Stimulated activated CD8-positive, alpha-beta memory T cell treated with anti-CD3 and anti-CD28 coated beads, Interleukin-15, amount 100 ng/mL, for 48 hours (primary cell): ENCODE data around the gene PSMG1.
"Not testable (repeated sequence)": the region's sequence is repeated elsewhere in the genome, so short reads cannot be mapped to it uniquely, and the experiment has no call there.

Experiments used
- DNase-seq, 2 donors: peaks; one replicate each; pipeline ENCODE4 v3.0.0-alpha.2; 2020; ENCODE audit warnings: low read depth in 2 of 2

The PSMG1 gene

DNA sequence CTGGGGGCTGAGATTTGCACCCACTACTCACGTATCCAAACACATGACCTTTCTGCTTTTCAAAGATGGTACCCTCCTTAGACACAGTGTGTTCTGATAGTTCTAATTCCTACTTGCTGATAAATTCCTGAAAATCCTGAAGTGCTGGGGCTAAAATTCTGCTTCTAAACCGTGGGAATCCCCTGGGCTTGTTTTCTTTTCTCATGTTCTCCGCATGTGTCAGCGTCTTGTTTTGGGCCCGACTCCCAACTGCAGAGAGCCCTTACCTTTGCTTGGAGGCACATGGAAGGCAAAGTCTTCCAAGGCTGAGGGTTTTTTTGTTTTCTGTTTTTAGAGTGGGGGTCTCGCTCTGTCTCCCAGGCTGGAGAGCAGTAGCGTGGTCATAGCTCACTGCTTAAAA lies 27.2 kb downstream of the PSMG1 start:
- no peak for DNase-seq

DNA sequence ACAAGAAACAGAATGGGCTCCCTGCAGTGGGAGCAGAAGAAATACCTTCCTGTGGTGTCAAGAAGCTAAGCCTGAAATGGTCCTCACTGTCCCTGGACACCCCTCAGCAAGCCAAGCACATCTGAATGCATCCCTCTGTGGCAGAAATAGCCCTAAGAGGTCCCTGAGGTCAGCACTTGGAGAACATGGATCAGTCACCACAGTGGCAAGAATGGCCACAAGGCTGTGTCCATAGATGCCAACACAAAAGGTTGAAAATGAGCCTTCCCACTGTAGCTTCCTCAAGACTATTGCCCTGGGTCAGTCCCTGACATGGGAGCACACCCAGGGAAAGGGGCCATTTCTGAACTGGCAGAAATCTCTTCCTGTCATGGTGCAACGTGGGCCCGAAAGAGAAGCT lies 27.7 kb downstream of the PSMG1 start:
- no peak for DNase-seq

DNA sequence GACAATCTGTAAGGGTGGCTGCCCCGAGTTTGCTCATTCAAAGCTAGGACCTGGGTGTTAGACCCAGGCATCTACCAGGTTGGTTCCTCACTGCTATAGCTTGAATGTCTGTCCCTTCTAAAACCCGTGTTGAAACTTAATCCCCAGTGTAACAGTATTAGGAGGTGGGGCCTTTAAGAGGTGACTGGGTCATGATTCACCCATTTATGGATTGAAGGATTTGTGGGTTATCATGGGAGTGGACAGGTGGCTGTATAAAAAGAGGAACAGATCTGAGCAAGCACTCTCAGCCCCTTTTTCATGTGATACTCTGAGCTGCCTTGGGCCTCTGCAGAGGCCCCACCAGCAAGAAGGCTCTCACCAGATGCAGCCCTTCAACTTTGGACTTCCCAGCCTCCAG lies 29.4 kb downstream of the PSMG1 start:
- no peak for DNase-seq

DNA sequence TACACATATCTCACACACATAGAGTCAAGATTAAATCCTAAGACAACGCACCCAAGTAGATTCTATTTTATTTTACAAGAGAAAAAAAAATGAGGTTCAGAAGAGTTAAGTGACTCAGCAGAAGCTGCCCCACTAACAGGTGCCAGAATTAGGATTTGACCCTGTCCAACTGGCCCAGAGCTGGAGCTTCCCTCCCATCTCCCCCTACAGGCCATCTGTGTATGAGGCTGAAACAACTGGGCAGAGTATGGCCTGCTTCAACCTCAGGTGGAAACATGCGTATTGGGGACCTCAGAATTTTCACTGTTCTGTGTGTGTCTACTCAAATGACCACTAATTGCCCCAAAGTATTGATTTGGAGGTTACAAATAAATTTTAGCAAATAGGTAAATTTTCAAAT lies 29.9 kb downstream of the PSMG1 start:
- DNase-seq, result no peak

DNA sequence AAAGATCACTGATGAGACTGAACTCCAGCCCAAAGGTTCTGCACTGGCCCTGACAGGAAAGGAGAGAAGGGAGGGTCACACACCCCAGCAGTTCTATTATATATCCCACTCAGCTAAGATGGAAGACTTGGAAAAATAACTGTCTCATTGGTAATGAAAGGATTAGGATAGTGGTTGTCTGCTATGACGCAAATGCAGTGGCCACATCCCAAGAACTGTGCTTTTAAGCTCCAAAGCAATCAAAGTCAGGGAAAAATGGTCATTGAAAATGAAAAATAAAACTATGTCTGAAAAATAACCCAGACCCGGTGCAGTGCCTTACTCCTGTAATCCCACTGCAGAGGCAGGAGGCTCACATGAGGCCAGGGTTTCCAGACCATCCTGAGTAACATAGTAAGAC lies 31.0 kb downstream of the PSMG1 start:
- no peak for DNase-seq

DNA sequence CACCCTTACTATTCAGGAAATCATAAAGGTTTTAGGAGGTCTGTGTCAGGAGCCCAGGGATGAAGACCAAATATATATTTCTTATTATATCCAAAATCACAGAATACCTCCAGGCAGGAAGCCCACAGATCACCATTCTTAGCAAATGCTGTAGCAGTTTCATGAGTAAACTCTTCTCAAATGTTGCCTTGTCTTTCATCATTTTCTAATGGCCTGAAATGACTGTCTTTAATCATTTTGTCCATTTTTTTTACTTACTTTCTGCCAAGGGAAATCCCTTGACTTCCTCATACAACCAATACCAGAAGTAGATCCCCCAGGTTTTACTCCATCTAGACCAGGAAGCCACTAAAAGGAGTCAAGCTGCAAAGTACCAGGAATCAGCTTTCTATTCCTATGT lies 32.4 kb downstream of the PSMG1 start:
- DNase-seq, result no peak

DNA sequence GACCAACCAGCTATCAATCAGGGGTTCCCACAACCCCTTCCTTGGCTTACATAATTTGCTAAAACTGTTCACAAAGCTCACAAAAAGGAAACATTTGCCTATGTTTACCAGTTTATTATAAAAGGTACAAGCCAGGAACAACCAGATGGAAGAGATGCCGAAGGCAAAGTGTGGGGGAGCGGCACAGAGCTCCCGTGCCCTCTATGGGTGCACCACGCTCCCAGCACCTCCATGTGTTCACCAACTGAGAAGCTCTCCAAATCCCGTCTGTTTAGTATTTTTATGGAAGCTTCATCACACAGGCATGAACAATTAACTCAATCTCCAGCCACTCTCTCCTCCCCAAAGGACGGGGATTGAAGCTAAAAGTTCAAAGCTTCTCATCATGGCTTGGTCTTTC lies 32.9 kb downstream of the PSMG1 start:
- DNase-seq, result no peak

DNA sequence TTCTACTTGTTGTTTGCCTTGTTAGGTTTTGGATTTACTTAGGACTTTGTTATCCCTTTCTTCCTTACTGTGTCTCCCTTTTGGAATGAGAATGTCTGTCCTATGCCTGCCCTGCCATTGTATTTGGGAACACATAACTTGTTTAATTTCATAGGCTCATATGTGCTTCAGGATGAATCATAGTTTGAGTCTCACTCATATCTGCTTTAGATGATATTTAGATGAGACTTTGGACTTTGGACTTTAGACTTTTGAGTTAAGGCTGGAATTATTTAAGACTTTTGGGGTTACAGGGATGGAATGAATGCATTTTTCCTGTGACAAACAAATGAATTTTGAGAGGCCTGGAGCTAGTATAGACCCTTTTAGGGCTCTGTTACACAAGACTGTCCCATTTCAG lies 33.4 kb downstream of the PSMG1 start:
- DNase-seq, result no peak

DNA sequence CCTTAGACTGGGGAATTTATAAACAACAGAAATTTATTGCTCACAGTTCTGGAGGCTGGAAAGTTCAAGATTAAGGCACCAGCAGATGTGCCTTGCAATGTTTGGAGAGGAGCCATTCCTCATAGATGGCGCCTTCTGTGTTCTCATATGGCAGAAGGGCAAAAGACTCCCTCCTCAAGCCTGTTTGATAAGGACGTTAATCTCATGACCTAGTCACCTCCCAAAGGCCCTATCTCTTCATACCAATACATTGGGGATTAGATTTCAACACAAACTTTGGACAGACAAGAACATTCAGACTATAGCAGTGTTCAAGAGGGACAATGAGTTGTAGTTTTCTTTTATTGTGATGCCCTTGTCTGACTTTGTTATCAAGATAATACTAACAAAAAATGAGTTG lies 34.3 kb downstream of the PSMG1 start:
- DNase-seq, result no peak

DNA sequence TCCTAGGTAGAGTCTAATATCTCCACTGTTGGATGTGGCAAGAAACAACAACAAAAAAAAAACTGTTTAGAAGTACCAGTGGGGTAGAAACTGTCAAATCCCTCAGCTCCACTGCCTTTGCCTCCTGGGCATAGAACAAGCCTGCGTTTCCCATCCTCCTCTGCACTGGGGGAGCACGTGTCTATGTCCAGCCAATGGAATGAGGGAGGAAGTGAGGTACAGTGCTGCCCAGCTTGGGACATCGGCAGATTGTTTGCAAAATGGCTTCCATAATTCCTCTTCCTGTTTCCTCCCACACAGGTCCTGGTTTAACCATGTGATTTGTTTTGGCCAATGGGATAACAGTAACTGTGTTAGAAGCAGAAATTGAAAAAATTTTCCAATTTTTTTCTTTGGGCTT lies 39.1 kb downstream of the PSMG1 start:
- no peak for DNase-seq

DNA sequence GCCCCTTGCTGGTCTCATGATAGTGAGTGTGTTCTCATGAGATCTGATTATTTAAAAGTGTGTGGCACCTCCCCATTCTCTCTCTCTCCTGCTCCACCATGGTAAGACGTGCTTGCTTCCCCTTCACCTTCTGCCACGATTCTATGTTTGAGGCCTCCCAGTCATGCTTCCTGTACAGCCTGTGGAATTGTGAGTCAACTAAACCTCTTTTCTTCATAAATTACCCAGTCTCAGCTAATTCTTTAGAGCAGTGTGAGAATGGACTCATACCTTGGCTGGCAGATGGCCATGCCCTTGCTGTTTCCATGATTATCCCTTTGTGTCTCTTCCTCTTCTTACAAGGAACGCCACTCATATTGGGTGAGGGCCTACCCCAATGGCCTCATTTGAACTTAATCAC lies 40.3 kb downstream of the PSMG1 start:
- no peak for DNase-seq

DNA sequence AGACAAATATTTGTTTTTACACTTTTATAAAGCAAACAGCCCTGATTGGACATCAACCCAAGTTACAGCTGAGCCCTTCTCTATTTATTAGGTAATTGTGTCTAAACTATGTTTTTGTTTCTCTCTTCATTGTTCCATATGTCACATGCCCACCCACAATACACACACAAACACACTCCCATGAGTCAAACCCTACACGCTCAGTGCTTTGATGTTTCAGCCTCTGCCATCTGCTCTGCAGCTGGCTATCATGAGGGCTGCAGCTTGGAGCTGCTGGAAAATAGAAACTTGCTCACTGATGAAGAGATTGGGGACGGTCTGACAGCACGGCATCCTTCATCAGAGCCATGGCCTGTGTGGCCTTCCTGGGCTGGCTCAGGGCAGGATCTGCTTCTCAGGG lies 41.7 kb downstream of the PSMG1 start:
- no peak for DNase-seq

DNA sequence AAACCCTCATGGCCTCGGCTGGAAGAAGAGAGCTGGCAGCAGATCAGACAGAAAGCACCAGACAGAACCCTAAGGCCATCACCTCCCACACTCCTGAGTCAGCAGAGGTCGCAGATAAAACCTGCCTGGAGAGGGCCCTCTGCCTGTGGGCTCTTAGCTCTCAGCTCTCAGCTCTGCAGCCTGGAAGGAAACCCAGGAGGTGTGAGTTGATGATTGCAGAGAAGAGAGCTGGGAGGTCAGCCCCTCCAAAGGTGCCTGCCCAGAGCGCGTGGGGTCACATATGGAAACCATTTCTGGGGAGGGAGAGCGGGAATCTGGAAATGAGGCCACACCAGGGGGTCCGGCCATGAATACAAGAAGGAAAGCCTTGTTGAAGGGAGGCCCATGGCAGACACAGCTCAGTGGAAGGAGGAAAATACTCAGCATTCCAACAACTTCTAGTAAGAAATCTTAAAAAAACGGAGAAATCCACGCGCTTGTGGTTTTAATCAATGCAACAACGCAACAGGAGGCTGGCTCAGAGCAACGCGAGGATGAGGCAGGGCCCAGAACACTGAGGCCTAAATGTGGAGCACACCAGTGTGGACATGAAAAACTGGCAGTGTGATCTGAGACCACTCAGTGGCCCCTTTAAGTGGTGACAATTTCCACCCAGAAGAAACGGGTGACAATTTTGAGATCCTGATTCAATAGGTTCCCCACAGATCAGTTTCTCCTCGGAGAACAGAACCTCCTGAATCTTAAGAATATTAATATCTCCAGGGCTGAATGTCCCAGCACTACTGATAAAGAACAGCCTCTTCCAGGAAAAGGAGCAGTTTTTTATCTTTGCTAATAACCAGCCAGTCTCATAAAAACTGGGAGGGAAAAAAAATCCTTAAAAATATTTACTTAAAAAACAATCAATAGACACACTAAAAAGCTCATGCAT lies 45.7 kb downstream of the PSMG1 start:
- no peak for DNase-seq

DNA sequence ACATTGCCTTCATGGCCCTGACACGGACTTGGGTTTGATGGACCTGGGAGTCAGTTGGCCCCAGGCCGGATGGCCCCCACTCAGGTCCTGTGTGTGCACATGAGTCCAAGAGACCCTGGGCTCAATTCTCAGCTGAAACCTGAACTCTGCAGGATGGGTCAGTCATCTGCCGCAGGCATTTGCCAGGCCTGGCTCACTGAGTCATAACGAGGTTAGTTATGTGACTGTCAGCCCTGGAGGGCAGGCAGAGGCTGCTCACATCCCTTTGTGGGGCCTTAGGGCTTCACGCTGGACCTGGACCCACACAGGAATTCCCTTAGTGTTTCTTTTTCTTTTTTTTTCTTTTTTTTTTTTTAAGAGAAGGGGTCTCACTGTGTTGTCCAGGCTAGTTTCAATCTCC lies 46.5 kb downstream of the PSMG1 start:
- DNase-seq, result no peak

DNA sequence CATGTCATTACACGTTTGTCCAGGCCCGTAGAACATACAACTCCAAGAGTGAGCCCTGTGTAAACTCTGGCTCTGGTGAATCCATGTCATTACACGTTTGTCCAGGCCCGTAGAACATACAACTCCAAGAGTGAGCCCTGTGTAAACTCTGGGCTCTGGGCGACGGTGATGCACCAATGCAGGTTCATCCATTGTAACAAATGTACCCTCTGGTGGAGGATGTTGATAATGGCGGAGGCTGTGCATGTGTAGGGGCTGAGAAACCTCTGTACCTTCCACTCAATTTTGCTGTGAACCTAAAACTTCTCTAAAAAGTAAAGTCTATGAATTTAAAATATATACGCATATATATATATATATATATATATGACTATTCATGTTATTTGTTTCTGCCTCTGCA lies 47.1 kb downstream of the PSMG1 start:
- DNase-seq, result not testable (repeated sequence)

DNA sequence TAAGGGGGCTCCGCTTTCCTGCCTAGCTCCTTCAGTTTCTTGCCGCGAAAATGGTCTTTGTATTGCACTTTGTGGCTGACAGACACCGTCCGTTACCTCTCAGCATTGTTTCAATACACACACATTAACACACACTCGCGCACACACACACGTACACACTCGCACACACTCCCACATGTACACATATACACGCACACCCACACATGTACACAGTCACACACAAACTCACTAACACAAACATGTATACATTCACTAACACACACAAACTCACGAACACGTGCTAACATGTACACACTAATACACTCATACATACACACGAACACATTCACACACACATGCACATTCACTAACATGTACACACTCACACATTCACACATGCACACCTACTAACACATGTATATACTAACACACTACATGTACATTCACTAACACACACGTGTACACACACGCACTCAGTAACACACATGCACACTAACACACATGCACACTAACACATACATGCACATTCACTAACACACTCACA lies 48.9 kb downstream of the PSMG1 start:
- DNase-seq, result no peak

DNA sequence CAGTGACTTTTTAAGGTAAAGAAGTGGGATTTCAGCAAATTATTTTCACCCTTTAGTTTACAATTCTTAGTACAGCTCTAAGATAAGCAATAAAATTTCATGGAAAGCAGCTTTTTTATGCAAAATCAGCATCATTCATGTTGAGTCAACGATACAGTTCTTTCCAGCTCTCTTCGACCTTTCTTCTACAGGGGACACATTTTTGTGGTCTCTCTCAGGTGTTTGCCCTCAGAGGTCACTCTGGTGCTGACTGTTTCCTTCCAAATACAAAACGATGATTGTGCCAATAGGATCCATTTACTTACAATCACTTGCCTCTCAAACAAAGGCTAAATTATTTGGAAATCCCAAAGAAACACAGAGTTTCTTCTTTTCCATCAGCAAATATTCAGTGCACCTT lies 51.0 kb downstream of the PSMG1 start:
- DNase-seq, result no peak

DNA sequence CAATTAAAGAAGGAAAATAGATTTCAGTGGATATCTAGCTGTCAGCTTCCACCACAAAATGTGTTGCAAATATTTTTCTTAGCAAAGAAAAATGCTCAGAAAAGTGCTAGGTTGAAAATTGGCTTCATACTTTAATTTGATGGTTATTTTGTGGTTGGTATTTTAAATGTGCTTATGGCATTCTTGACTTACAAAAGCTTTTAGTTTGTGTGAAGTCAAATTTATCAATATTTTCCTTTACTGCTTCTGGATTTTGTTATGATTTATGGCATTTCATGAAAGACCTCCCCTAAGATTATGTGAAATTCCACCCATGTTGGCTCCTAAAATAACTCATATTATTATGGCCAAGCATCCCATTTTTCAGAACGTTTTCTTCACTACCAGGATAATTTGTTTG lies 51.5 kb downstream of the PSMG1 start:
- no peak for DNase-seq

DNA sequence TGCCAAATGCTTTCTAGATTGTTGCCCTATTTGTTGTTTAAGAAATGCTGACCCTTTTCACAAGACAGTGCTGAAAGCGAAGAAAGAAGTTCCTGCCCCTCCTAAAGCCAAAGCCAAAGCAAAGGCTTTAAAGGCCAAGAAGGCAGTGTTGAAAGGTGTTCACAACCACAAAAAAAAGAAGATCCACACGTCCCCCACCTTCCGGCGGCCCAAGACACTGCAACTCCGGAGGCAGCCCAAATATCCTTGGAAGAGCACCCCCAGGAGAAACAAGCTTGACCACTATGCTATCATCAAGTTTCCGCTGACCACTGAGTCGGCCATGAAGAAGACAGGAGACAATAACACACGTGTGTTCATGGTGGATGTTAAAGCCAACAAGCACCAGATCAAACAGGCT lies 55.7 kb downstream of the PSMG1 start:
- DNase-seq, result no peak

DNA sequence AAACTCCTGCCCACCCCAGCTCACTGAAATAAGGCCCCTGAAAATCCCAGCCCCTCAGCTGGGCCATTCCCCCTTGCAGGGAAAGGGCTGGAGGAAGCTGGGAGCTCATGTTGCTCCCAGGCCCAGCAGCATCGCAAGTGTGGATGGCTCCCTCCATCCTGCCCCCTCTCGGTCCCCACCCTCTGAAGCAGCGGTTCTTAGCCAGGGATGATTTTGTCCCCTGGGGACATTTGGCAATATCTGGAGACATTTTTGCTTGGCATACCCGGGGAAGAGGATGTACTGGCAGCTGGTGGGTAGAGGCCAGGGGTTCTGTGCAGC lies 56.8 kb downstream of the PSMG1 start:
- no peak for DNase-seq

DNA sequence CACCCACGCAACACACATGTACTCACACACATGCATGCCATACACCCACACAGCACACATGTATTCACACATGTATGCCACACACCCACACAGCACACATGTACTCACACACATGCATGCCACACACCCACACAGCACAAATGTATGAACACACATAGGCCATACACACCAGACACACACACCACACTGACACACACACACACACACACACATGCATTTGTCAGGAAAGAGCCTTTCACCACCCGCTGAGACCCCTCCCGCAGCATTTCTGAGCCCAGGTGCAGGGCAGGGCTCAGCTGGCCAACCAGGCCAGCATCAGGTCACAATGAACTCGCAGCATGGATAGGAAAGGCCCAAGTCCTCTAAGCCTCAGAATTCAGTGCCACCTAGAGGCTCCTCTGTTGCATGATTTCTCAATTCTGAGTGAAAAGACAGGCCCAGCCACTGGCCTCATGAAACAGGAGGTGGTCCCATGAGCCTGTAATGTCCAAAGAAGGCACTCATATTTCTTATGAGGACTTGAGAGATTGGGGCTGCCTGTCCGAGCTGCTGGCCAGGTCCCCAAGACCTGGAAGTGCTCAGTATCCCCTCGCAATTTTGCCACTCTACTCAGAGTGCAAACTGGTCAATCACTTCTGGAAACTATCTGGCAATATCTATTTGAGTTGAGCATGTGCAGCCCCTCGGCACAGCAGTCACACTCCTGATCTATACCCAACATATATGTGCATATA lies 57.3 kb downstream of the PSMG1 start:
- DNase-seq, result no peak
